Upper lobe of left lung (tissue), 6 donors: ENCODE data around the gene TAS2R1. TPM values are rescaled to one million over a fixed set of nuclear protein-coding genes. Genes with fewer than 3 reads are reported as not detected.

Experiments
- ATAC-seq, 2 donors: fragments of 200-7000 bp; cut with Tn5 transposase; one replicate each; pipeline ENCODE4 v1.9.1; 2022; ENCODE audit warnings: mild to moderate bottlenecking in 2 of 2, moderate library complexity in 2 of 2; ENCODE audit not compliant: low FRiP score in 2 of 2
- DNase-seq, 2 donors: peaks; one replicate each; pipeline ENCODE4 v3.0.0-alpha.2; 2019 to 2020
- H3K27ac ChIP-seq, 4 donors: fragments of 200-600 bp; sonication (generic); one replicate each; pipeline ENCODE4 v1.5.1; 2016 to 2019
- H3K27me3 ChIP-seq, 4 donors: fragments of 200-600 bp; sonication (generic); one replicate each; pipeline ENCODE4 v1.5.1; 2017 to 2019
- H3K36me3 ChIP-seq, 4 donors: fragments of 200-600 bp; sonication (generic); one replicate each; pipeline ENCODE4 v1.5.1; 2016 to 2019
- H3K4me1 ChIP-seq, 4 donors: fragments of 200-600 bp; sonication (generic); one replicate each; pipeline ENCODE4 v1.5.1; 2018 to 2019
- H3K4me3 ChIP-seq, 4 donors: fragments of 200-600 bp; sonication (generic); one replicate each; pipeline ENCODE4 v1.5.1; 2017 to 2019; ENCODE audit warnings: mild to moderate bottlenecking in 2 of 4, moderate library complexity in 1 of 4
- H3K9me3 ChIP-seq, 4 donors: fragments of 200-600 bp; sonication (generic); one replicate each; pipeline ENCODE4 v1.5.1; 2018 to 2019
- EP300 ChIP-seq, 4 donors: sonication (generic); formaldehyde crosslinking; IDR thresholded peaks; one replicate each; pipeline ENCODE4 v1.5.1; 2017; ENCODE audit warnings: antibody characterized with exemption in 4 of 4, control low read depth in 2 of 4
- POLR2A ChIP-seq, 4 donors: fragments of 450-650 bp; IDR thresholded peaks; one replicate each; pipeline ENCODE4 v1.5.1; 2016 to 2017; ENCODE audit warnings: antibody characterized with exemption in 4 of 4, mild to moderate bottlenecking in 2 of 4
- POLR2AphosphoS5 ChIP-seq, 2 donors: sonication (generic); formaldehyde crosslinking; IDR thresholded peaks; one replicate each; pipeline ENCODE4 v1.5.1; 2017; ENCODE audit warnings: antibody characterized with exemption in 2 of 2
- WGBS, 2 donors: methylation state at CpG; one replicate each; pipeline ENCODE4 v1.1.5; 2017 to 2018; 5-methylcytosine and 5-hydroxymethylcytosine counted together
- total RNA-seq, 6 donors: library from RNA; depleted of rRNA in 4 of 6; stranded (reverse); fragments of >200 nt in 4 of 6; gene quantifications; one replicate each; pipeline versions ENCODE4 v1.1.0 to v1.2.1, GENCODE V29; 2016 to 2021
- TF ChIP-seq, protein P1 (sequence below), 6 experiments: fragments of 450-650 bp in 4 of 6; fragments of 200-600 bp in 2 of 6; sonication (generic) in 2 of 6; IDR thresholded peaks; one replicate each; pipeline ENCODE4 v1.5.1; 2016 to 2019; ENCODE audit warnings: antibody characterized with exemption in 6 of 6
- donor health status: DM: no; HTN: no; CAD: no; lungs with moderate emphysema.
- donor health status: DM: no; HTN: yes; CAD: no; lungs with severe emphysema.

TAS2R1 gene
- total RNA-seq, 6 donors from 2014 or later: not detected

DNA sequence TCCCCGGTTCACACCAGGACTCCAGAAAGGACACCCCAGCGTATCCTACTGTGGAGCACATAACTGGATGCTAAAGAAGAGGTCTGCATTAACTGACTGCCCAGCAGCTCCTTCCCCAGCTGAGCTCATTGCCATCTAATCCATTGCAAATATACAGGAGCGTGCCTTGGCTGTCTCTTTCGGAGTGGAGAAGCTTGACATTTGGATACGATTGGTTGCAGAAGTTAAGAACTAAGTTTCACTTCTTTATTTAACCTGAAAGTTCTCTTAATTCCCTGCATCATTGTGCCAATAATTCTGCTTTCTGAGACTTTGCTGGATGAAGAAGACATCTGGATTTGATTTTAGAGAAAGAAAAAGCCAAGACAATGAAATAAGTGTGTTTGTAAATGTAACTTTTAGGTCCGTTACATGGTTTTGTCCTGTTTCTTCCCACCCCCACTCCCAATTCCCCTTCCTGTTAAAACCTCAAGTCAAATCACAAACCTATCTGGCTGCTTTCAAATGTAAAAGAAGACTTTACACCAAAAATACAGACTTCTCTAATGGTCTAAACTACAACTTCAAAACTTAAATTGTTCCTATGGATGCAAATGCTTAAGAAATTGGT is 33.9 kb downstream of the TAS2R1 start:
- no peak for ATAC-seq
- DNase-seq: no peak

DNA sequence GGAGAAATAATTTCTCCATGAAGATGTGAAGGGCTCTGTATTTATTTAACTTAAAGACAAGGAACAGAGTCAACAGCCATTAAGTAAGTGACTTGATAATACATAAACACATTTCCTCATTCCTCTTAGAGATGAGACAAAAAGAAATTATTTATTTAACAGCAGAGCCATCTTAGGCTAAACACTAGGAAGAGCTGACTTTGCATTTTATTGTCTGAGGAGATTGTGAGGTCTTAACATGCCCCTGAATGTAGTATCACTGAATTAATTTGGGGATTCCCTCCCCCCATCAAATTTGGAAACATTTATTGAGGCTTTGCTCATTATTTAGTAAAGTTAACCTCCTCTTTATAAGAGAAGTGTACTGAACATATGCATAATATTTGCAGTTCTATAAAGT is 35.2 kb downstream of the TAS2R1 start:
- H3K4me3 ChIP-seq: no peak overlapping the region
- H3K4me1 ChIP-seq: no peaks in the 10 kb centered on the region
- no peaks in the 10 kb centered on the region for H3K27me3 ChIP-seq
- H3K27ac ChIP-seq: no peak overlapping the region
- no peaks in the 10 kb centered on the region for H3K36me3 ChIP-seq
- TF ChIP-seq POLR2AphosphoS5 (IDR thresholded peaks at IDR 0.05) (no peak), EP300 (IDR thresholded peaks at IDR 0.05) (no peak), POLR2A (IDR thresholded peaks at IDR 0.05) (no peak)
- TF ChIP-seq, protein P1, sequence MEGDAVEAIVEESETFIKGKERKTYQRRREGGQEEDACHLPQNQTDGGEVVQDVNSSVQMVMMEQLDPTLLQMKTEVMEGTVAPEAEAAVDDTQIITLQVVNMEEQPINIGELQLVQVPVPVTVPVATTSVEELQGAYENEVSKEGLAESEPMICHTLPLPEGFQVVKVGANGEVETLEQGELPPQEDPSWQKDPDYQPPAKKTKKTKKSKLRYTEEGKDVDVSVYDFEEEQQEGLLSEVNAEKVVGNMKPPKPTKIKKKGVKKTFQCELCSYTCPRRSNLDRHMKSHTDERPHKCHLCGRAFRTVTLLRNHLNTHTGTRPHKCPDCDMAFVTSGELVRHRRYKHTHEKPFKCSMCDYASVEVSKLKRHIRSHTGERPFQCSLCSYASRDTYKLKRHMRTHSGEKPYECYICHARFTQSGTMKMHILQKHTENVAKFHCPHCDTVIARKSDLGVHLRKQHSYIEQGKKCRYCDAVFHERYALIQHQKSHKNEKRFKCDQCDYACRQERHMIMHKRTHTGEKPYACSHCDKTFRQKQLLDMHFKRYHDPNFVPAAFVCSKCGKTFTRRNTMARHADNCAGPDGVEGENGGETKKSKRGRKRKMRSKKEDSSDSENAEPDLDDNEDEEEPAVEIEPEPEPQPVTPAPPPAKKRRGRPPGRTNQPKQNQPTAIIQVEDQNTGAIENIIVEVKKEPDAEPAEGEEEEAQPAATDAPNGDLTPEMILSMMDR (IDR thresholded peaks at IDR 0.05): no peak
- no peak for DNase-seq
- no peak for ATAC-seq
- H3K9me3 ChIP-seq: no peaks in the 10 kb centered on the region

More for the DNA sequence above, 33.9 kb downstream of the TAS2R1 start:
- 44 to 48% methylated on average over 6 of the region's 6 CpGs for WGBS, 2 donors
- no peak for TF ChIP-seq POLR2AphosphoS5 (IDR thresholded peaks at IDR 0.05)
- TF ChIP-seq POLR2A (IDR thresholded peaks at IDR 0.05): no peak
- TF ChIP-seq, protein P1 (IDR thresholded peaks at IDR 0.05): no peak
- TF ChIP-seq EP300 (IDR thresholded peaks at IDR 0.05): no peak
- no peak overlapping the region for H3K27ac ChIP-seq
- no peaks in the 10 kb centered on the region for H3K9me3 ChIP-seq
- no peaks in the 10 kb centered on the region for H3K36me3 ChIP-seq
- no peaks in the 10 kb centered on the region for H3K4me1 ChIP-seq
- no peak overlapping the region for H3K4me3 ChIP-seq
- H3K27me3 ChIP-seq: no peaks in the 10 kb centered on the region

DNA sequence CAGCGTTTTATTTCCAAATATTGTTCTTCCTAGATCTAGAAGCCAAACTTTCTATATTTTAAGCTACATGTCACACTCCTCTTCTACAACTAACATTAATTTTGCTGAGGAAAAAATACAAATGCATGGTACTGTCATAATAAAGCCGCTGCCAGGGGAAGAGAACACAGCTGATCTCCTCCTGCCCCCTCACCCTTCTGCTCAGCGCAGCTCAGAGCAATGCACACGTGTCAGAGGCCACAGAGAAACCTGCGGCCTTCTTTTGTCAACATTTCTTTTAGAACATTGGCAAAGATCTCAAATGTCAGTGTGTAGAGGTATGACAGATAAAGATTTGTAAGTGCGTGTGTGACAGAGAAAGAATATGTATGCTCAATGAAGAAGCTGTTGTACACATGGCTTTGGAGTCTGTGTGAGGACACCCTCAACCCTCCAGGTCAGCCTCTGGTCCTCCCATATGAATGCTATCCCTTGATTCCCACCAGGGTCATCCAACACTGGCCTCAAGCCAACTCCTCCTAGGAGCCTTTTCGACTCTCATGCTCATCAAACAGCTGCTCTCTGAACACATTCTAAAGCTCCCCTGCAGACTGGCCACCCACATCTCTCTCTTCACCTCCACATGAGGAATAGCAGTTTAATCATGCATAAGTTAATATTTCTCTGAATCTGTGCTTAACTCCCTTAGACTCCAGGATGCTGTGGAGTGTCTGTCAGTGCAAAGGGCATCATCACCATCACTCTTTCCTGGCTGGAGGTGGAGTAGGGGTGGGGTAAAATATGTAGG is 40.9 kb downstream of the TAS2R1 start:
- DNase-seq (no peak), ATAC-seq (no peak)
- Histone ChIP-seq H3K27me3 (no peaks in the 10 kb centered on the region), H3K9me3 (no peaks in the 10 kb centered on the region), H3K4me3 (no peak overlapping the region), H3K27ac (no peak overlapping the region), H3K36me3 (no peaks in the 10 kb centered on the region), H3K4me1 (no peaks in the 10 kb centered on the region)
- 80% methylated on average over 7 of the region's 7 CpGs for WGBS, 2 donors
- TF ChIP-seq POLR2A (IDR thresholded peaks at IDR 0.05) (no peak), POLR2AphosphoS5 (IDR thresholded peaks at IDR 0.05) (no peak), EP300 (IDR thresholded peaks at IDR 0.05) (no peak)
- TF ChIP-seq, protein P1 (IDR thresholded peaks at IDR 0.05): no peak

- H3K27ac ChIP-seq: no peak overlapping the region
- no peak for DNase-seq
- no peak for TF ChIP-seq POLR2A (IDR thresholded peaks at IDR 0.05)
- TF ChIP-seq, protein P1 (IDR thresholded peaks at IDR 0.05): no peak
- no peak for TF ChIP-seq POLR2AphosphoS5 (IDR thresholded peaks at IDR 0.05)
- no peak for TF ChIP-seq EP300 (IDR thresholded peaks at IDR 0.05)
- H3K4me3 ChIP-seq: no peak overlapping the region
- H3K9me3 ChIP-seq: no peaks in the 10 kb centered on the region
- H3K4me1 ChIP-seq: no peaks in the 10 kb centered on the region
- H3K27me3 ChIP-seq: no peaks in the 10 kb centered on the region
- no peak for ATAC-seq
- no peaks in the 10 kb centered on the region for H3K36me3 ChIP-seq
- WGBS, 2 donors: 51 to 58% methylated on average over 6 of the region's 6 CpGs
Observed at GRCh38 chr5:9588254-9588653, 41.9 kb downstream of the TAS2R1 start.
